ENCODE data around the gene SIX3. TPM values are rescaled to one million over a fixed set of nuclear protein-coding genes. Genes with fewer than 3 reads are reported as not detected.

The SIX3 gene
- total and polyA plus RNA-seq, 2 donors (not counting 1 experiment from before 2014, with no cell fraction given) = not detected

DNA sequence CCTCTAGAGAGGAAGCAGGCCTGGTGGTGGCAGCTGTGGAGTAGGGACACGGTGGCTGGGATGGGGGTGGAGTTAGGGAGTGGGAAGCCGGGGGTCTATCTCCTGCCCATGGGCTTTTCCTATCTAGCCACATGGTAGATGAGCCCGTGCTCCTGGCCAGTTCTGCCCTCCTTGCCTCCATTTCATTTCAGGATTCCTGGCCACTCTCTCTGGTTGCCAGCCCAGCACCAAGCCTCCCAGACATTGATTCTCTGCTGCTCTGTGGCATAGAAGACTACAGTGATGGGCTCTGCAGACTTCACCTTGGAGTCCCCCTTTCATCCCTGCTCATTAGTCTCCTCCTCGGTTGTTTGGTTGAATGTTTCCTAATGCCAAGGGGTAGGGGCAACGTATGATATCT lies 19.4 kb downstream of the SIX3 start:
- ChIA-PET POLR2A (interaction anchor here (0.6 kb wide), 1 partner anchor 711 kb away, joined by 6 read pairs; no protein-coding TSS in a partner anchor), CTCF (interaction anchor here (7.5 kb wide), 1 partner anchor 479 kb away, joined by 203 read pairs; no protein-coding TSS in a partner anchor)
- peaks cover 1 to 2% of the 10 kb centered on the region in 2 donors for H3K4me1 ChIP-seq (ENCODE audit: control insufficient read depth in 2 of 2, insufficient read depth in 2 of 2, low read length in 2 of 2)
- H3K27ac ChIP-seq (ENCODE audit: low read length in 2 of 2) = no peak overlapping the region
- ATAC-seq (ENCODE audit: low read depth) (no peak), DNase-seq (no peak)
- H3K27me3 ChIP-seq (replicated peaks in 1 of 4; ENCODE audit: control extremely low read depth in 1 of 4, control insufficient read depth in 3 of 4, insufficient read depth in 4 of 4, low read length in 3 of 4) = peaks cover 0 to 28% (median 7%) of the 10 kb centered on the region in 4 experiments
- no peaks in the 10 kb centered on the region for H3K36me3 ChIP-seq (replicated peaks in 1 of 2; ENCODE audit: control extremely low read depth in 1 of 2, control insufficient read depth in 1 of 2, extremely low read depth in 1 of 2, insufficient read depth in 2 of 2, low read length in 1 of 2)
- H3K79me2 ChIP-seq (ENCODE audit: control insufficient read depth, insufficient read depth, low read length) = no peaks in the 10 kb centered on the region
- TF ChIP-seq, protein P1, sequence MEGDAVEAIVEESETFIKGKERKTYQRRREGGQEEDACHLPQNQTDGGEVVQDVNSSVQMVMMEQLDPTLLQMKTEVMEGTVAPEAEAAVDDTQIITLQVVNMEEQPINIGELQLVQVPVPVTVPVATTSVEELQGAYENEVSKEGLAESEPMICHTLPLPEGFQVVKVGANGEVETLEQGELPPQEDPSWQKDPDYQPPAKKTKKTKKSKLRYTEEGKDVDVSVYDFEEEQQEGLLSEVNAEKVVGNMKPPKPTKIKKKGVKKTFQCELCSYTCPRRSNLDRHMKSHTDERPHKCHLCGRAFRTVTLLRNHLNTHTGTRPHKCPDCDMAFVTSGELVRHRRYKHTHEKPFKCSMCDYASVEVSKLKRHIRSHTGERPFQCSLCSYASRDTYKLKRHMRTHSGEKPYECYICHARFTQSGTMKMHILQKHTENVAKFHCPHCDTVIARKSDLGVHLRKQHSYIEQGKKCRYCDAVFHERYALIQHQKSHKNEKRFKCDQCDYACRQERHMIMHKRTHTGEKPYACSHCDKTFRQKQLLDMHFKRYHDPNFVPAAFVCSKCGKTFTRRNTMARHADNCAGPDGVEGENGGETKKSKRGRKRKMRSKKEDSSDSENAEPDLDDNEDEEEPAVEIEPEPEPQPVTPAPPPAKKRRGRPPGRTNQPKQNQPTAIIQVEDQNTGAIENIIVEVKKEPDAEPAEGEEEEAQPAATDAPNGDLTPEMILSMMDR (IDR thresholded peaks at IDR 0.05) = no peak
- TF ChIP-seq EZH2 (IDR thresholded peaks at IDR 0.05; ENCODE audit: borderline replicate concordance, insufficient read depth, low read depth, low read length, poor library complexity, severe bottlenecking) = no peak
- H3K9ac ChIP-seq (ENCODE audit: low read length) = no peak overlapping the region
- H3K9me3 Mint-ChIP-seq (ENCODE audit: insufficient read depth) = no peaks in the 10 kb centered on the region
- WGBS (ENCODE audit: insufficient coverage) = 50% methylated on average over 1 of the region's 5 CpGs
- H3K4me3 ChIP-seq (ENCODE audit: control extremely low read depth in 1 of 5, extremely low read depth in 1 of 5, insufficient read depth in 1 of 5, low read depth in 2 of 5, low read length in 4 of 5) = no peak overlapping the region
- H3K27me3 Mint-ChIP-seq = peaks cover 66% of the 10 kb centered on the region
- peaks cover 1% of the 10 kb centered on the region for H3K4me1 Mint-ChIP-seq
- H3K9me3 ChIP-seq (ENCODE audit: control extremely low read depth in 1 of 3, control insufficient read depth in 2 of 3, insufficient read depth in 1 of 3, low read length in 2 of 3) = peaks cover 0 to 3% (median 0%) of the 10 kb centered on the region in 3 donors
- no peak overlapping the region for H3K27ac Mint-ChIP-seq
- no peak overlapping the region for H3K4me2 ChIP-seq (replicated peaks; ENCODE audit: low read depth, low read length, poor library complexity, severe bottlenecking)
- intact Hi-C loops (cut with micrococcal nuclease) = no loop called here
- H2AFZ ChIP-seq (ENCODE audit: insufficient read depth, low read depth, low read length, poor library complexity, severe bottlenecking) = no peak overlapping the region
- no peak overlapping the region for H3K4me3 Mint-ChIP-seq
- H4K20me1 ChIP-seq (ENCODE audit: control insufficient read depth, insufficient read depth, low read length, poor library complexity, severe bottlenecking) = no peaks in the 10 kb centered on the region

DNA sequence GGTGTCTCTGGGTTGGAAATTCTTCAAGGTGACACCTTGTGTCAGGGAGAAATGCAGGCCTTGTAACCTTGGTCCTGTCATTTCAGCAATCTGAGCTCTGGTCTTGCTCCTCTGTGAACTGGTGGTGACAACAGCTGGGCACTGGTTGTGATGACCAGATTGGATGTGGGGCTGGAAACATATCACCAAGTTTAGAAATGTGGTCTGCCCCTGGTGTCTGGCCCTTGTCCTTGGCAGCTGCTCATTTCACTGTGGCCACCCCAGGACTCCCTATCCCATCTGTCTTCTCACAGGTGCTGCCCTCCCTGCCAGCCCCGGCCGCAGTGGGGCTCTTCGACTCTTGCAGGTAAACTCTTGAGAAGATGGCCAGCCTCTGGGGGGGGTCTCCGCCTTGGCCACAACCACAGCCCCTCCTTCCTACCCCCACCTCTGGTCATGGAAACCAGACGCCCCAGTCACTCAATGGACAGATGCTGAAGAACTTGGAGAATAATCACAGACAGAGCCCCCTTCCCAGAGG lies 20.7 kb downstream of the SIX3 start:
- no peak overlapping the region for H3K4me3 ChIP-seq (ENCODE audit: control extremely low read depth in 1 of 5, extremely low read depth in 1 of 5, insufficient read depth in 1 of 5, low read depth in 2 of 5, low read length in 4 of 5)
- 100% methylated on average over 3 of the region's 5 CpGs for WGBS (ENCODE audit: insufficient coverage)
- H3K27me3 ChIP-seq (replicated peaks in 1 of 4; ENCODE audit: control extremely low read depth in 1 of 4, control insufficient read depth in 3 of 4, insufficient read depth in 4 of 4, low read length in 3 of 4) = peaks cover 0 to 23% (median 7%) of the 10 kb centered on the region in 4 experiments
- peaks cover 0 to 3% (median 0%) of the 10 kb centered on the region in 3 donors for H3K9me3 ChIP-seq (ENCODE audit: control extremely low read depth in 1 of 3, control insufficient read depth in 2 of 3, insufficient read depth in 1 of 3, low read length in 2 of 3)
- H3K4me2 ChIP-seq (replicated peaks; ENCODE audit: low read depth, low read length, poor library complexity, severe bottlenecking) = no peak overlapping the region
- DNase-seq (no peak), ATAC-seq (ENCODE audit: low read depth) (no peak)
- no peak overlapping the region for H2AFZ ChIP-seq (ENCODE audit: insufficient read depth, low read depth, low read length, poor library complexity, severe bottlenecking)
- TF ChIP-seq, protein P1 (IDR thresholded peaks at IDR 0.05) = no peak
- TF ChIP-seq EZH2 (IDR thresholded peaks at IDR 0.05; ENCODE audit: borderline replicate concordance, insufficient read depth, low read depth, low read length, poor library complexity, severe bottlenecking) = no peak
- no peaks in the 10 kb centered on the region for H4K20me1 ChIP-seq (ENCODE audit: control insufficient read depth, insufficient read depth, low read length, poor library complexity, severe bottlenecking)
- H3K27ac ChIP-seq (ENCODE audit: low read length in 2 of 2) = no peak overlapping the region
- no peaks in the 10 kb centered on the region for H3K4me1 ChIP-seq (ENCODE audit: control insufficient read depth in 2 of 2, insufficient read depth in 2 of 2, low read length in 2 of 2)
- H3K79me2 ChIP-seq (ENCODE audit: control insufficient read depth, insufficient read depth, low read length) = no peaks in the 10 kb centered on the region
- Mint-ChIP-seq H3K4me1 (no peaks in the 10 kb centered on the region), H3K27ac (no peak overlapping the region), H3K27me3 (peaks cover 64% of the 10 kb centered on the region), H3K9me3 (ENCODE audit: insufficient read depth) (no peaks in the 10 kb centered on the region), H3K4me3 (no peak overlapping the region)
- no peaks in the 10 kb centered on the region for H3K36me3 ChIP-seq (replicated peaks in 1 of 2; ENCODE audit: control extremely low read depth in 1 of 2, control insufficient read depth in 1 of 2, extremely low read depth in 1 of 2, insufficient read depth in 2 of 2, low read length in 1 of 2)
- intact Hi-C loops (cut with micrococcal nuclease) = no loop called here
- ChIA-PET POLR2A (no interaction called here), CTCF (no interaction called here)
- no peak overlapping the region for H3K9ac ChIP-seq (ENCODE audit: low read length)

Measured in B cell (primary cell).